BE2C (cell line): ENCODE results near the gene SQOR.
"Not testable (repeated sequence)": the region's sequence is repeated elsewhere in the genome, so short reads cannot be mapped to it uniquely, and the experiment has no call there.

ENCODE experiments used
- DNase-seq: peaks from one replicate; pipeline ENCODE4 v3.0.0-alpha.2; 2020
- H3K27me3 ChIP-seq: fragments of 250-450 bp; sonication (Bioruptor Pico); 2 replicates; pipeline ENCODE4 v1.5.1; 2020; ENCODE audit warnings: mild to moderate bottlenecking
- H3K36me3 ChIP-seq: fragments of 250-450 bp; sonication (Bioruptor Pico); 2 replicates; pipeline ENCODE4 v1.5.1; 2020; ENCODE audit warnings: mild to moderate bottlenecking
- H3K4me1 ChIP-seq: fragments of 250-450 bp; sonication (Bioruptor Pico); 2 replicates; pipeline ENCODE4 v1.5.1; 2020
- H3K4me3 ChIP-seq: 2 replicates; pipeline ENCODE4 v1.5.1; 2011; ENCODE audit warnings: low read depth, low read length
- H3K9me3 ChIP-seq: fragments of 250-450 bp; sonication (Bioruptor Pico); 2 replicates; pipeline ENCODE4 v1.5.1; 2020
- CTCF ChIP-seq: IDR thresholded peaks from 2 replicates; pipeline ENCODE4 v1.5.1; 2012; ENCODE audit warnings: mild to moderate bottlenecking, low read depth, low read length

Gene SQOR

GRCh38 chr15:45645026-45645980 lies 10.5 kb downstream of the SQOR start:
- H3K36me3 ChIP-seq, result no peaks in the 10 kb centered on the region
- no peak overlapping the region for H3K4me3 ChIP-seq
- H3K9me3 ChIP-seq, result peaks cover 1% of the 10 kb centered on the region
- peaks cover 28% of the 10 kb centered on the region for H3K27me3 ChIP-seq
- H3K4me1 ChIP-seq, result no peaks in the 10 kb centered on the region
- no peak for DNase-seq
- no peak for TF ChIP-seq CTCF

- TF ChIP-seq CTCF, result no peak
- no peak for DNase-seq
- peaks cover 23% of the 10 kb centered on the region for H3K27me3 ChIP-seq
- no peaks in the 10 kb centered on the region for H3K36me3 ChIP-seq
- no peak overlapping the region for H3K4me3 ChIP-seq
- no peaks in the 10 kb centered on the region for H3K4me1 ChIP-seq
- peaks cover 3% of the 10 kb centered on the region for H3K9me3 ChIP-seq
Measured at GRCh38 chr15:45646220-45646619, 11.4 kb downstream of the SQOR start.

GRCh38 chr15:45647828-45648227 lies 13.0 kb downstream of the SQOR start:
- Histone ChIP-seq H3K4me1 (no peaks in the 10 kb centered on the region), H3K27me3 (peaks cover 7% of the 10 kb centered on the region; the same call in 1 of the 2 replicates)
- no peak for TF ChIP-seq CTCF

GRCh38 chr15:45648521-45649200 lies 13.8 kb downstream of the SQOR start:
- no peaks in the 10 kb centered on the region for H3K36me3 ChIP-seq
- no peaks in the 10 kb centered on the region; the same call in 1 of the 2 replicates for H3K27me3 ChIP-seq
- H3K4me3 ChIP-seq, result no peak overlapping the region
- no peaks in the 10 kb centered on the region for H3K4me1 ChIP-seq
- H3K9me3 ChIP-seq, result peaks cover 3% of the 10 kb centered on the region
- no peak for TF ChIP-seq CTCF
- DNase-seq, result no peak

More at GRCh38 chr15:45647828-45648227, 13.0 kb downstream of the SQOR start:
- no peak overlapping the region for H3K4me3 ChIP-seq
- H3K9me3 ChIP-seq, result peaks cover 3% of the 10 kb centered on the region
- no peak for DNase-seq
- H3K36me3 ChIP-seq, result no peaks in the 10 kb centered on the region

- not testable (repeated sequence) for H3K9me3 ChIP-seq, DNase-seq, H3K4me1 ChIP-seq, H3K27me3 ChIP-seq, H3K4me3 ChIP-seq, H3K36me3 ChIP-seq
Measured at GRCh38 chr15:45650007-45650406, 15.2 kb downstream of the SQOR start.

- H3K36me3 ChIP-seq, result no peaks in the 10 kb centered on the region
- no peak for DNase-seq
- no peak for TF ChIP-seq CTCF
- H3K4me1 ChIP-seq, result no peaks in the 10 kb centered on the region
- H3K4me3 ChIP-seq, result no peak overlapping the region
- H3K9me3 ChIP-seq, result peaks cover 3% of the 10 kb centered on the region
- no peaks in the 10 kb centered on the region for H3K27me3 ChIP-seq
Measured at GRCh38 chr15:45650889-45651525, 16.2 kb downstream of the SQOR start.
